GM18508 (cell line): ENCODE results near the gene CGB2.
"Not testable (repeated sequence)": the region's sequence is repeated elsewhere in the genome, so short reads cannot be mapped to it uniquely, and the experiment has no call there.

Experiments used
- ATAC-seq: cut with Tn5 transposase; IDR thresholded peaks from one replicate; pipeline ENCODE4 v1.9.1; 2021; ENCODE audit warnings: moderate number of reproducible peaks; ENCODE audit not compliant: insufficient read depth, unreplicated experiment

CGB2 gene

DNA sequence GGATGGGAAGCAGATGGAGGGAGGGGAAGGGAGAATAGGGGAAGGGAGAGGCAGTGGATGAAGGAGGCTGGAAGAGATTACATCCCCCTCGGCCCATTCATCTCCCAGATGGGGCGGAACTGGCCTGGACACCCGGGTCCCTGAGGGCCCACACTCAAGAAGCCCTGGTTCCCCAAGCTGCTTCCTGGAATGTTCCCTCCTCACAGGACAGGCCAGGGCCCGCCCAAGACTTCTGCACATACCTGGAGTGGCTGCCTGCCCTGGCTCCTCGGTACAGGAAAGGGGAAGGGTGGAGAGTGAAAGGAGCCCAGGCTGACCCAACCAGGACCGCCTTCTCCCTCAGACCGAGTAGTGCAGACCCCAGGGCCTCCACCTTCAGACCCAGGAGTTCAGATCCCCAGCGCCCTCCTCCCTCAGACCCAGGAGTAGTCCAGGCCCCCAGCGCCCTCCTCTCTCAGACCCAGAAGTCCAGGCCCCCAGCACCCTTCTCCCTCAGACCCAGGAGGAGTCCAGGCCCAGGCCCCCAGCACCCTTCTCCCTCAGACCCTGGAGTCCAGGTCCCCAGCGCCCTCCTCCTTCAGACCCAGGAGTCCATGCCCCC, 32.4 kb downstream of the CGB2 start:
- ATAC-seq: no peak

- ATAC-seq: no peak
Measured at GRCh38 chr19:49064768-49065611, 33.3 kb downstream of the CGB2 start, which contains the start of gene NTF4. Gene NTF4 (minus strand): TSS chr19:49064818. CDS start chr19:49061997, 2,821 bp downstream.

GRCh38 chr19:49065905-49066512, 34.3 kb downstream of the CGB2 start:
- no peak for ATAC-seq

- ATAC-seq: no peak
Measured at GRCh38 chr19:49067554-49067953, 35.9 kb downstream of the CGB2 start.

DNA sequence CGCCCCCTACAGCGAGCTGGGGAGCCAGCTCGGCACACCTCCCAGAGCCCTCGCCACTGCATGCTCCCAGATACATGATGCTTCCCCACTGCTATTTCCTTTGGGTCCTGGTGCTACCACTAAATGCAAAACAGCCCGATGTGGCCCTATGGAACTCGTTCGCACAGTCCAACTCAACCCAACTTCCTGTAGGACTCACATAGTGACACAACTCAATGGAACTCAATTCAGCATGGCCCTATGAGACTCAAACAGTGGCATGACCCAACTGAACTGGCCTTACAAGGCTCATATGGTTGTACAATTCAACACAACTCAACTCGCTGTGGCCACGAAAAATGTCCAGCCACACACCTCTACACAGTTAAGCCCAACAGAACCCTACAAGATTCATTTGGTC, 37.3 kb downstream of the CGB2 start:
- ATAC-seq: no peak

DNA sequence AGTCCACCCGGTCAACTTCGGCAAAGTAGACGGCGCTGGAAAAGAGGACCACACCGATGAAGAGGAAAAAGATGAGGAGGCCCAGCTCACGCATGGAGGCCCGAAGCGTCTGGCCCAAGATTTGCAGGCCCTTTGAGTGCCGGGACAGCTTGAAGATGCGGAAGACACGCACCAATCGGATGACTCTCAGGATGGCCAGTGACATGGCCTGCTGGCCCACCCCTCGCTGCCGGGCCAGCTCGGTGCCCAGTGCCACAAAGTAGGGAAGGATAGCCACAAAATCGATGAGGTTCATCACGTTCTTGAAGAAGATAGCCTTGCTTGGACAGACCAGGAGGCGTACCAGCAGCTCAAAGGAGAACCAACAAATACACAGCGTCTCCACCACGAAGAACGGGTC, 38.7 kb downstream of the CGB2 start:
- no peak for ATAC-seq

DNA sequence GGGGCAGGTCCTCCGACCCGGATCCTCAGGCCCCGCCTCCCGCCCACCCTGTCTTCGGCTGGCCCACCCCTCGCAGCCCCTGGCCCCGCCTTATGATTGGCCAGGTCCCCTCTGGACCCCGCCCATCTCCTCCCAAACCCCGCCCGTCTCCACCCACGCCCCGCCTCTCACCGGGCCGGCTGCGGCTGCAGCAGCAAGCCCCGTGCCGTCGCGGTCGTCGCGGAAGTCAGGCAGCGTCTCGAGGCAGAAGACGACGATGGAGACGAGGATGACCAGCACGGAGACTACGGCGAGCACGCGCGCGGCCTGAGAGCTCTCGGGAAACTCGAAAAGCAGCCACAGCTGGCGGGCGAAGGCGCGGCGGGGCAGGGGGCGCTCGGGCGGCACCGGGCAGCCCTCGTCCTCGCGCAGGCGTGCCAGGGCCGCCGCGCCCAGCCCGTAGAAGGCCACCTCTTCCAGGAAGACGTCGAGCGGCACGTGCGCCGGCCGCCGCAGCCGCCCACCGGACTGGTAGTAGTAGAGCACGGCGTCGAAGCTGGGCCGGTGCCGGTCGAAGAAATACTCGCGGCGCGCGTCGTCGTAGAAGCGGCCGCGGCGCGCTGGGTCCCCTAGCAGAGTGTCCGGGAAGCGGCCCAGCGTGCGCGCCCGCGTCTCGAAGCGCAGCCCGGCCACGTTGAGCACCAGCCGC, 40.3 kb downstream of the CGB2 start:
- no peak for ATAC-seq

DNA sequence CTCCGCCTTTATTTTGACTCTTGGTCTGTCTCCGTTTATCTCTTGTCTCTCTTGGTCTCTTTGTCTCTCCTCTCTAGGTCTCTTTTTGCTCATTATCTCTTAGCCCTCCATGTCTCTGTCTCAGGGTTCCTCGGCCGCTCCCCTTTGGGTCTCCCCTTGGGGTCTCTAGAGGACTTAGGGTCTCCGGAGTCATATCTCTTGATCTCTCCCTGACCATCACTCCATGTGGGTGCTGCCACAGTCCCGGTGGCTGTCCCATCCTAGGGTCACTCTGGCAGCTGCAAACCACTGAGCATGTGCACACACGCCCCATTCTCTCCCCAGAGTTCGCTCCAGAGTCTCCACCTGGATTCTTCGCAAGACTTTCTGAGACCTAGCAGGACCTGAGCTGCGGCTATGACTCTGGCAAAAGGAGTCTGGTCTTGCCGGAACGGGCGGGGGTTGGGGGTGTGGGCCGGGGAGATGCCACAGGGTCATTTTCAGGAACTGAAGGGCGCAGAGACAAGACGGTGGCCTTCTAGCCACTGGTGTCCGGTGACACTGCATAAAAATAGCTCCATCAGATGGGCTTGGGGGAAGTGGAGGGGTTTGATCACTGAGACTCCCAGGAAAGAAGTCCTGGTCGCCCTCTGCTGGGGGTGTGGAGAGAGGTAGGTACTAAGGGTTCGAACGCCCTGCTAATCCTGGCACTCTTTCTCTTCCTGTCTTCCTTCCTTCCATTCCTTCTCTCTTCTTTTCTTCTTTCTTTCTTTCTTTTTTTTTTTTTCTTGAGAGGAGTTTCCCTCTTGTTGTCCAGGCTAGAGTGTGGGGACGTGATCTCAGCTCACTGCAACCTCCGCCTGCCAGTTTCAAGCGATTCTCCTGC, 42.1 kb downstream of the CGB2 start:
- no peak for ATAC-seq

DNA sequence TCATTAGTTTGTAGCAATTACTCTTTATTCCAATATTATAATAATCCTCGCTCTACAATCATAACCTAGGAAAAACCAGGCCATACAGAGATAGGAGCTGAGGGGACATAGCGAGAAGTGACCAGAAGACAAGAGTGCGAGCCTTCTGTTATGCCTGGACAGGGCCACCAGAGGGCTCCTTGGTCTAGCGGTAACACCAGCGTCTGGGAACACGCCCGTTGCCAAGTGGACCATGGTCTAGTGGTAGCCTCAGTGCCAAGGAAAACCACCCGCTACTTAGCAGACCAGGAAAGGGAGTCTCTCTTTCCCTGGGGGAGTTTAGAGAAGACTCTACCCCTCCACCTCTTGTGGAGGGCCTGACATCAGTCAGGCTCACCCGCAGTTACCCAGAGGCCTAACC, 43.2 kb downstream of the CGB2 start:
- not testable (repeated sequence) for ATAC-seq

GRCh38 chr19:49080392-49080791, 48.7 kb downstream of the CGB2 start:
- no peak for ATAC-seq

- ATAC-seq: no peak
Measured at GRCh38 chr19:49081273-49081672, 49.6 kb downstream of the CGB2 start.
